Mesenchymal stem cell (in vitro differentiated cells and primary cell): ENCODE measurements around the gene TBC1D9.

ENCODE experiments used
- DNase-seq: peaks from one replicate; pipeline ENCODE4 v3.0.0-alpha.2; 2013
- H2AFZ ChIP-seq: one replicate; pipeline ENCODE4 v1.6.1; 2013; ENCODE audit warnings: low read depth, mild to moderate bottlenecking, control low read depth, inconsistent platforms, low read length, moderate library complexity
- H2AK5ac ChIP-seq: 2 replicates; pipeline ENCODE4 v1.6.1; 2013; ENCODE audit warnings: low read length, moderate library complexity, mild to moderate bottlenecking, inconsistent platforms; ENCODE audit not compliant: severe bottlenecking
- H2BK120ac ChIP-seq: one replicate; pipeline ENCODE4 v1.6.1; 2013; ENCODE audit warnings: low read depth, mild to moderate bottlenecking, inconsistent platforms, low read length, moderate library complexity
- H2BK12ac ChIP-seq, 2 experiments: one replicate each; pipeline ENCODE4 v1.6.1; 2013; ENCODE audit warnings: inconsistent platforms in 2 of 2, low read length in 2 of 2, mild to moderate bottlenecking in 2 of 2, moderate library complexity in 2 of 2, control low read depth in 1 of 2
- H2BK15ac ChIP-seq: one replicate; pipeline ENCODE4 v1.6.1; 2013; ENCODE audit warnings: mild to moderate bottlenecking, low read depth, inconsistent platforms; ENCODE audit not compliant: poor library complexity, severe bottlenecking
- H2BK5ac ChIP-seq: 2 replicates; pipeline ENCODE4 v1.6.1; 2013; ENCODE audit warnings: low read depth, mild to moderate bottlenecking, low read length, control low read depth, inconsistent platforms; ENCODE audit not compliant: poor library complexity, severe bottlenecking
- H3K14ac ChIP-seq, 2 experiments: one replicate each; pipeline ENCODE4 v1.6.1; 2013; ENCODE audit warnings: inconsistent platforms in 2 of 2, low read length in 2 of 2, control low read depth in 1 of 2, mild to moderate bottlenecking in 1 of 2, moderate library complexity in 1 of 2
- H3K18ac ChIP-seq, 2 experiments: one replicate each; pipeline ENCODE4 v1.6.1; 2013; ENCODE audit warnings: inconsistent platforms in 2 of 2, low read length in 2 of 2, control low read depth in 1 of 2, low read depth in 1 of 2, mild to moderate bottlenecking in 1 of 2
- H3K23ac ChIP-seq, 2 experiments: one replicate each; pipeline ENCODE4 v1.6.1; 2013; ENCODE audit warnings: inconsistent platforms in 2 of 2, low read length in 2 of 2, mild to moderate bottlenecking in 2 of 2, moderate library complexity in 2 of 2, control low read depth in 1 of 2
- H3K27ac ChIP-seq: 2 replicates; pipeline ENCODE4 v1.5.1; 2013; ENCODE audit warnings: mild to moderate bottlenecking, moderate library complexity, low read length, control low read depth, inconsistent platforms; ENCODE audit not compliant: poor library complexity, severe bottlenecking
- H3K27me3 ChIP-seq, 2 experiments: 2 replicates each; pipeline versions ENCODE4 v1.6.1 to v1.7.0; 2013; ENCODE audit warnings: low read length in 2 of 2, mild to moderate bottlenecking in 2 of 2, moderate library complexity in 2 of 2, control low read depth in 1 of 2, inconsistent platforms in 1 of 2; ENCODE audit not compliant: control insufficient read depth in 1 of 2, insufficient read depth in 1 of 2
- H3K36me3 ChIP-seq, 2 experiments: 2 replicates each; pipeline versions ENCODE4 v1.6.1 to v1.7.0; 2013; ENCODE audit warnings: low read length in 2 of 2, control low read depth in 1 of 2, inconsistent platforms in 1 of 2, low read depth in 1 of 2, mild to moderate bottlenecking in 1 of 2; ENCODE audit not compliant: insufficient read depth in 2 of 2, control insufficient read depth in 1 of 2
- H3K4ac ChIP-seq, 2 experiments: one replicate each; pipeline ENCODE4 v1.6.1; 2013; ENCODE audit warnings: inconsistent platforms in 2 of 2, low read length in 2 of 2, mild to moderate bottlenecking in 2 of 2, moderate library complexity in 2 of 2, control low read depth in 1 of 2, low read depth in 1 of 2
- H3K4me1 ChIP-seq: 2 replicates; pipeline ENCODE4 v1.6.1; 2013; ENCODE audit warnings: low read depth, low read length, control low read depth; ENCODE audit not compliant: control insufficient read depth, insufficient read depth
- H3K4me2 ChIP-seq: 2 replicates; pipeline ENCODE4 v1.6.1; 2013; ENCODE audit warnings: low read length, mild to moderate bottlenecking, inconsistent platforms; ENCODE audit not compliant: poor library complexity, severe bottlenecking
- H3K4me3 ChIP-seq, 2 experiments: 2 replicates each; pipeline versions ENCODE4 v1.5.1 to v1.7.0; 2013; ENCODE audit warnings: low read length in 2 of 2, mild to moderate bottlenecking in 2 of 2, control low read depth in 1 of 2, low read depth in 1 of 2; ENCODE audit not compliant: insufficient read depth in 1 of 2
- H3K79me1 ChIP-seq: replicated peaks from 2 replicates; pipeline ENCODE4 v1.6.1; 2013; ENCODE audit warnings: mild to moderate bottlenecking, control low read depth, low read length, inconsistent platforms; ENCODE audit not compliant: poor library complexity, severe bottlenecking
- H3K9ac ChIP-seq: 2 replicates; pipeline ENCODE4 v1.7.0; 2013; ENCODE audit warnings: mild to moderate bottlenecking, low read length, moderate library complexity
- H3K9me3 ChIP-seq: 2 replicates; pipeline ENCODE4 v1.7.0; 2013; ENCODE audit warnings: mild to moderate bottlenecking, low read length; ENCODE audit not compliant: control insufficient read depth
- H4K8ac ChIP-seq: one replicate; pipeline ENCODE4 v1.6.1; 2013; ENCODE audit warnings: inconsistent platforms, mild to moderate bottlenecking, low read length, moderate library complexity
- H4K91ac ChIP-seq: one replicate; pipeline ENCODE4 v1.6.1; 2013; ENCODE audit warnings: mild to moderate bottlenecking, low read length, inconsistent platforms
- WGBS: methylation state at CpG from one replicate; pipeline ENCODE4 v1.1.7; 2013; ENCODE audit warnings: mixed read lengths; 5-methylcytosine and 5-hydroxymethylcytosine counted together

TBC1D9 gene

DNA sequence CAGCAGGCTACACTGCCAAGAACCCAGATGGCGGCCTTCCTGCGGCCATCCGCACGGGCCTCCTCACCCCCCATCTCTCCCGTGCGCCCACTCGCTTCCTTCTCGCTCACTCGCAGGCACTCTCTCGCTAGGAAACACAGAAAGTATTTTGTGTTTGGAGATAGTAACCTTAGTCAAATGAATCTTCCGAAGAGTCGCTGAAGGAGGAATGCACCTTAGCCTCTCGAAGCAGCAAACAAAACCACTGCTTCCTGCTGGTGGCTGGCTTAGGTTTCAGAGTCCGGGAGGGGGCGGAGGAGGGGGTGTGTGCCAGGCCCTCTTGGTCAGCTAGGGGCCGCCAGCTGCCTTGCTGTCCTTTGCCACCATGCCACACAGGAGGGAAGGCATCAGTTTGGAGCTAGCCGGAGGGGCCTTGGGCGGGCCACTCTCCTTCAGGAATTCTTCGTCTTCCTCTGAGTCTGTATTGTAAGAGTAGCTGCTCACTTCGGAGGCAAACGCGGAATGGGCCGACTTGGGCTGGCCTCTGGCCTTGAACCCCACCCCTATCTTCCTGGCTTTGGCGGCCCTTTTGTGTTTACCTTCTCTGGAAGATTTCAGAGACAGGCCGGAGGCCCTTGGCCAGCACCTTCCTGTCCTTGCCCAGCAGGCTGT is 114.3 kb downstream of the TBC1D9 start:
- Histone ChIP-seq H3K27ac (no peak overlapping the region), H2BK12ac (no peak overlapping the region), H4K91ac (no peak overlapping the region), H3K9me3 (no peaks in the 10 kb centered on the region), H3K9ac (no peak overlapping the region), H2AK5ac (no peak overlapping the region), H3K4ac (no peak overlapping the region), H3K18ac (no peak overlapping the region), H3K23ac (no peak overlapping the region), H4K8ac (no peak overlapping the region), H2AFZ (no peak overlapping the region), H2BK5ac (no peak overlapping the region), H2BK120ac (no peak overlapping the region), H3K4me1 (no peaks in the 10 kb centered on the region), H3K14ac (no peak overlapping the region), H3K4me2 (no peak overlapping the region), H3K27me3 (no peaks in the 10 kb centered on the region), H2BK15ac (no peak overlapping the region), H3K79me1 (no peaks in the 10 kb centered on the region), H3K36me3 (peaks cover 39 to 46% of the 10 kb centered on the region in 2 experiments), H3K4me3 (no peak overlapping the region)
- whole genome bisulfite sequencing = 88% methylated on average over 25 of the region's 25 CpGs
- no peak for DNase-seq

DNA sequence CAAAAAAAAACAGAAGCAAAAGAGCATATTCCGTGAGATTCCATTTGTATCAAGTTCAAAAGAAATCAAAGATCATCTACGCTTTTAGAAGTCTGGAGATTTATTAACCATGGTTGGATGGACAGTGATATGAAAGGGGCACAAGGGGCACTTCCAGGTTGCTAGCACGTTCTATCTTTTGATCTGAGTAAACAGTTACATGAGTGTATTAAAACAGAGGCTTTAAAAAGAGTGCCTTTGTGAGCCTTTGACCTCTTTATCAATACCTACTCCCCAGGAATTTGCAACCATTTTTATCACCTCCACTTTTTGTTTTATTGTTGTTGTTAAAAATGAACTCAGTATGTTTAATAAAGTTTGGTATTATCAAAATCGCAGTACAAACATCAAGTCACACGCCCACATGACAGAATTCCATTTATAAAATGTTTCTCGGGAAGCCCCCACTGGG is 115.1 kb downstream of the TBC1D9 start:
- Histone ChIP-seq H3K9me3 (no peaks in the 10 kb centered on the region), H3K27me3 (no peaks in the 10 kb centered on the region), H3K23ac (no peak overlapping the region), H3K9ac (no peak overlapping the region), H2AFZ (no peak overlapping the region), H3K18ac (no peak overlapping the region), H3K4me3 (no peak overlapping the region), H3K27ac (no peak overlapping the region), H2BK12ac (no peak overlapping the region), H2AK5ac (no peak overlapping the region), H4K8ac (no peak overlapping the region), H3K4me2 (no peak overlapping the region), H2BK120ac (no peak overlapping the region), H3K4ac (no peak overlapping the region), H4K91ac (no peak overlapping the region), H3K36me3 (peaks cover 40 to 44% of the 10 kb centered on the region in 2 experiments), H3K79me1 (no peaks in the 10 kb centered on the region), H3K14ac (no peak overlapping the region), H2BK5ac (no peak overlapping the region), H2BK15ac (no peak overlapping the region), H3K4me1 (no peaks in the 10 kb centered on the region)
- no peak for DNase-seq
- 100% methylated on average over 3 of the region's 6 CpGs for WGBS

- 82% methylated on average over 5 of the region's 6 CpGs for WGBS
These were observed 115.9 kb downstream of the TBC1D9 start for GRCh38 chr4:140640150-140640748.

GRCh38 chr4:140639066-140639465 is 117.1 kb downstream of the TBC1D9 start:
- H3K4me3 ChIP-seq = no peak overlapping the region
- 96% methylated on average over 7 of the region's 7 CpGs for WGBS
- no peaks in the 10 kb centered on the region for H3K79me1 ChIP-seq
- H3K4ac ChIP-seq = no peak overlapping the region
- H4K91ac ChIP-seq = no peak overlapping the region
- no peak overlapping the region for H2BK15ac ChIP-seq
- H3K14ac ChIP-seq = no peak overlapping the region
- no peak overlapping the region for H2BK5ac ChIP-seq
- no peak overlapping the region for H3K18ac ChIP-seq
- H4K8ac ChIP-seq = no peak overlapping the region
- DNase-seq = no peak
- no peak overlapping the region for H3K4me2 ChIP-seq
- peaks cover 8% of the 10 kb centered on the region for H3K4me1 ChIP-seq
- no peak overlapping the region for H3K27ac ChIP-seq
- H3K27me3 ChIP-seq = no peaks in the 10 kb centered on the region
- H2AK5ac ChIP-seq = no peak overlapping the region
- H2BK120ac ChIP-seq = no peak overlapping the region
- no peak overlapping the region for H2BK12ac ChIP-seq
- peaks cover 32 to 50% of the 10 kb centered on the region in 2 experiments for H3K36me3 ChIP-seq
- no peak overlapping the region for H3K9ac ChIP-seq
- no peak overlapping the region for H2AFZ ChIP-seq
- H3K23ac ChIP-seq = no peak overlapping the region
- no peaks in the 10 kb centered on the region for H3K9me3 ChIP-seq

More at GRCh38 chr4:140640150-140640748, 115.9 kb downstream of the TBC1D9 start:
- Histone ChIP-seq H2BK5ac (no peak overlapping the region), H3K4ac (no peak overlapping the region), H2BK12ac (no peak overlapping the region), H3K9ac (no peak overlapping the region), H2AFZ (no peak overlapping the region), H3K27ac (no peak overlapping the region), H3K9me3 (no peaks in the 10 kb centered on the region), H2BK120ac (no peak overlapping the region), H2BK15ac (no peak overlapping the region), H4K8ac (no peak overlapping the region), H3K4me3 (no peak overlapping the region), H3K4me2 (no peak overlapping the region), H3K14ac (no peak overlapping the region), H3K18ac (no peak overlapping the region), H2AK5ac (no peak overlapping the region), H3K79me1 (no peaks in the 10 kb centered on the region), H3K23ac (no peak overlapping the region), H4K91ac (no peak overlapping the region), H3K27me3 (no peaks in the 10 kb centered on the region), H3K36me3 (peaks cover 39 to 40% of the 10 kb centered on the region in 2 experiments), H3K4me1 (peaks cover 5% of the 10 kb centered on the region)
- DNase-seq = no peak
